Keratinocyte (primary cell): ENCODE results near the gene VPS37C. TPM values are rescaled to one million over a fixed set of nuclear protein-coding genes. Genes with fewer than 3 reads are reported as not detected.

Experiments used
- DNase-seq: peaks from one replicate; pipeline ENCODE4 v3.0.0-alpha.2; 2011; ENCODE audit warnings: low read depth, missing footprints, low spot score
- FAIRE-seq: peaks from 2 replicates; lab custom pipeline; 2011; peaks lifted over from hg19 to GRCh38; lab: Jason Lieb, UNC
- H2AFZ ChIP-seq: 2 replicates; pipeline ENCODE4 v1.6.0; 2012; ENCODE audit warnings: low read length, control low read depth, inconsistent platforms; ENCODE audit not compliant: control insufficient read depth
- H3K27ac ChIP-seq: 2 replicates; pipeline ENCODE4 v1.5.1; 2011; ENCODE audit warnings: low read length; ENCODE audit not compliant: control insufficient read depth, insufficient read depth
- H3K27me3 ChIP-seq: 3 replicates; pipeline ENCODE4 v1.6.0; 2011; ENCODE audit warnings: low read length; ENCODE audit not compliant: control insufficient read depth, insufficient read depth; ENCODE audit errors: extremely low read depth
- H3K36me3 ChIP-seq, 2 experiments: 2 replicates in 1 of 2; 3 replicates in 1 of 2; pipeline ENCODE4 v1.5.1; 2011; ENCODE audit warnings: low read length in 2 of 2, mild to moderate bottlenecking in 1 of 2; ENCODE audit not compliant: control insufficient read depth in 2 of 2, insufficient read depth in 2 of 2; ENCODE audit errors: extremely low read depth in 1 of 2
- H3K4me1 ChIP-seq: 3 replicates; pipeline ENCODE4 v1.5.1; 2011; ENCODE audit warnings: low read length; ENCODE audit not compliant: control insufficient read depth, insufficient read depth; ENCODE audit errors: extremely low read depth
- H3K4me2 ChIP-seq: 3 replicates; pipeline ENCODE4 v1.6.0; 2011; ENCODE audit warnings: low read depth, low read length; ENCODE audit not compliant: control insufficient read depth, insufficient read depth; ENCODE audit errors: extremely low read depth
- H3K4me3 ChIP-seq, 3 experiments: fragments of 200-600 bp in 1 of 3; sonication (generic) in 1 of 3; 2 replicates in 2 of 3; 3 replicates in 1 of 3; pipeline ENCODE4 v1.5.1; 2011 to 2016; ENCODE audit warnings: low read length in 3 of 3, mild to moderate bottlenecking in 3 of 3, control low read depth in 2 of 3, inconsistent platforms in 1 of 3, low read depth in 1 of 3, mixed read lengths in 1 of 3, mixed run types in 1 of 3, moderate library complexity in 1 of 3; ENCODE audit not compliant: control insufficient read depth in 2 of 3, insufficient read depth in 2 of 3; ENCODE audit errors: extremely low read depth in 1 of 3
- H3K79me2 ChIP-seq: 2 replicates; pipeline ENCODE4 v1.6.0; 2012; ENCODE audit warnings: low read length; ENCODE audit not compliant: control insufficient read depth, insufficient read depth
- H3K9ac ChIP-seq: 3 replicates; pipeline ENCODE4 v1.6.0; 2011; ENCODE audit warnings: low read length; ENCODE audit not compliant: control insufficient read depth, insufficient read depth; ENCODE audit errors: extremely low read depth
- H3K9me1 ChIP-seq: 3 replicates; pipeline ENCODE4 v1.6.0; 2011; ENCODE audit warnings: low read length; ENCODE audit not compliant: control insufficient read depth, insufficient read depth; ENCODE audit errors: extremely low read depth
- H3K9me3 ChIP-seq: 2 replicates; pipeline ENCODE4 v1.5.1; 2012; ENCODE audit warnings: low read depth, low read length; ENCODE audit not compliant: control insufficient read depth
- H4K20me1 ChIP-seq: 3 replicates; pipeline ENCODE4 v1.6.0; 2011; ENCODE audit warnings: low read length; ENCODE audit not compliant: control insufficient read depth, insufficient read depth; ENCODE audit errors: extremely low read depth
- CTCF ChIP-seq, 3 experiments: IDR thresholded peaks in 1 of 3; conservative IDR thresholded peaks in 1 of 3; optimal IDR thresholded peaks in 1 of 3; 2 replicates in 2 of 3; 3 replicates in 1 of 3; pipeline versions ENCODE3 to v1.5.1; 2011; ENCODE audit warnings: low read length in 3 of 3, mild to moderate bottlenecking in 3 of 3, moderate library complexity in 2 of 3, control low read depth in 1 of 3, inconsistent platforms in 1 of 3; ENCODE audit not compliant: insufficient read depth in 2 of 3; ENCODE audit errors: extremely low read depth in 1 of 3
- EZH2 ChIP-seq: IDR thresholded peaks from one replicate; pipeline ENCODE4 v1.6.1; 2012; ENCODE audit warnings: inconsistent platforms, mild to moderate bottlenecking, low read length, moderate library complexity
- dilution Hi-C: fragments of 300-500 bp; cut with MboI; formaldehyde crosslinking; loops from one replicate; pipeline ENCODE4 v1.7.0; 2020; ENCODE audit warnings: low sequenced_read_pairs; ENCODE audit not compliant: extremely low pct_ligation_motif_present
- polyA plus RNA-seq, 5 experiments: library from polyadenylated mRNA; depleted of rRNA in 3 of 5; stranded (reverse) in 3 of 5; stranded (forward) in 1 of 5; unstranded in 1 of 5; fragments of >200 nt; gene quantifications; 1 replicate in 1 of 5; 2 replicates in 3 of 5; 3 replicates in 1 of 5; pipeline versions ENCODE4 v1.2.1 to v1.2.3, GENCODE V29; 2011 to 2012; ENCODE audit warnings: missing spikeins in 2 of 5, low read depth in 1 of 5, low replicate concordance in 1 of 5

The VPS37C gene
- polyA plus RNA-seq, 1 donor (not counting 4 experiments of a cell fraction or from before 2014, with no cell fraction given) = 8.0 TPM

GRCh38 chr11:61080986-61081590 is 80.1 kb downstream of the VPS37C start:
- Histone ChIP-seq H3K27me3 (peaks cover 9% of the 10 kb centered on the region), H3K4me3 (no peak overlapping the region), H3K27ac (no peak overlapping the region), H4K20me1 (no peaks in the 10 kb centered on the region), H2AFZ (no peak overlapping the region), H3K4me2 (no peak overlapping the region), H3K9me3 (no peaks in the 10 kb centered on the region), H3K9me1 (no peaks in the 10 kb centered on the region), H3K9ac (no peak overlapping the region), H3K79me2 (no peaks in the 10 kb centered on the region), H3K36me3 (no peaks in the 10 kb centered on the region), H3K4me1 (no peaks in the 10 kb centered on the region)
- DNase-seq (no peak), FAIRE-seq (no peak)
- dilution Hi-C loops = no loop called here
- TF ChIP-seq EZH2 (no peak), CTCF (optimal IDR thresholded peaks at IDR 0.05 in 1 of 3, IDR thresholded peaks at IDR 0.05 in 1 of 3, conservative IDR thresholded peaks at IDR 0.05 in 1 of 3; ENCODE audit: extremely low read depth in 1 of 3, insufficient read depth in 2 of 3, low read length in 3 of 3) (no peak)

GRCh38 chr11:61080526-61080925 is 80.7 kb downstream of the VPS37C start:
- Histone ChIP-seq H3K27me3 (peaks cover 9% of the 10 kb centered on the region), H2AFZ (no peak overlapping the region), H3K9me1 (no peaks in the 10 kb centered on the region), H3K36me3 (no peaks in the 10 kb centered on the region), H4K20me1 (no peaks in the 10 kb centered on the region), H3K4me3 (no peak overlapping the region), H3K27ac (no peak overlapping the region), H3K79me2 (no peaks in the 10 kb centered on the region), H3K9me3 (no peaks in the 10 kb centered on the region), H3K9ac (no peak overlapping the region), H3K4me1 (no peaks in the 10 kb centered on the region), H3K4me2 (no peak overlapping the region)
- FAIRE-seq (no peak), DNase-seq (no peak)
- dilution Hi-C loops = no loop called here
- TF ChIP-seq CTCF (optimal IDR thresholded peaks at IDR 0.05 in 1 of 3, IDR thresholded peaks at IDR 0.05 in 1 of 3, conservative IDR thresholded peaks at IDR 0.05 in 1 of 3; ENCODE audit: extremely low read depth in 1 of 3, insufficient read depth in 2 of 3, low read length in 3 of 3) (no peak), EZH2 (no peak)

Other genes with a start within 250 kb of the VPS37C start
- 19.0 to 42.3 TPM (median 25.2 TPM) in 3 replicates for gene TMEM109, start 247.3 kb downstream of the VPS37C start, polyA plus RNA-seq
- 16.6 to 54.1 TPM (median 29.7 TPM) in 3 replicates for gene TMEM132A, start 237.0 kb downstream of the VPS37C start, polyA plus RNA-seq
- 0.79 to 2.0 TPM (median 1.0 TPM) in 3 replicates for gene SLC15A3, start 209.2 kb downstream of the VPS37C start, polyA plus RNA-seq
- 0.03 TPM in 3 replicates for gene CD6, start 189.7 kb downstream of the VPS37C start, polyA plus RNA-seq
- not detected in 3 replicates for gene CD5, start 58.9 kb downstream of the VPS37C start, polyA plus RNA-seq
- not detected in 3 replicates for gene PGA3, start 42.1 kb upstream of the VPS37C start, polyA plus RNA-seq
- gene PGA4, start 60.9 kb upstream of the VPS37C start, polyA plus RNA-seq = not detected in 3 replicates
- not detected in 3 replicates for gene PGA5, start 79.7 kb upstream of the VPS37C start, polyA plus RNA-seq
- 0.14 to 0.82 TPM (median 0.30 TPM) in 3 replicates for gene VWCE, start 133.9 kb upstream of the VPS37C start, polyA plus RNA-seq
- 187 to 236 TPM (median 212 TPM) in 3 replicates for gene DDB1, start 171.7 kb upstream of the VPS37C start, polyA plus RNA-seq
- 15.4 to 23.1 TPM (median 18.3 TPM) in 3 replicates for gene TKFC, start 171.8 kb upstream of the VPS37C start, polyA plus RNA-seq
- gene CYB561A3, start 200.5 kb upstream of the VPS37C start, polyA plus RNA-seq = 42.3 to 124 TPM (median 62.3 TPM) in 3 replicates
- 66.1 to 118 TPM (median 85.4 TPM) in 3 replicates for gene TMEM138, start 200.9 kb upstream of the VPS37C start, polyA plus RNA-seq
- 14.4 to 22.4 TPM (median 17.2 TPM) in 3 replicates for gene TMEM216, start 231.2 kb upstream of the VPS37C start, polyA plus RNA-seq